H1 (cell line): ENCODE measurements around the gene FGFR2. TPM values are rescaled to one million over a fixed set of nuclear protein-coding genes. Genes with fewer than 3 reads are reported as not detected.

Experiments used
- CHD1 ChIP-seq: IDR thresholded peaks from 2 replicates; pipeline ENCODE4 v1.6.1; 2012; ENCODE audit warnings: low read depth, low read length, improper control_type of control experiment
- EGR1 ChIP-seq: IDR thresholded peaks from 2 replicates; pipeline ENCODE4 v1.6.1; 2011; ENCODE audit warnings: low read depth, low read length, borderline replicate concordance
- JUND ChIP-seq: IDR thresholded peaks from 2 replicates; pipeline ENCODE4 v1.6.1; 2011; ENCODE audit warnings: mild to moderate bottlenecking, improper control_type of control experiment, low read length
- RFX5 ChIP-seq: IDR thresholded peaks from 2 replicates; pipeline ENCODE4 v1.6.1; 2011; ENCODE audit warnings: low read depth, low read length, improper control_type of control experiment, borderline replicate concordance
- polyA plus RNA-seq, 7 experiments: library from polyadenylated mRNA; depleted of rRNA in 3 of 7; stranded (reverse) in 5 of 7; unstranded in 2 of 7; fragments of >200 nt in 5 of 7; fragments of 200-250 nt in 2 of 7; gene quantifications; 1 replicate in 5 of 7; 2 replicates in 1 of 7; 4 replicates in 1 of 7; pipeline versions ENCODE4 v1.2.1 to v1.2.3, GENCODE V29; 2011 to 2013; ENCODE audit warnings: missing spikeins in 2 of 7, mixed read lengths in 2 of 7
- total RNA-seq: library from RNA; stranded (reverse); fragmentation: NEBNext Ultra II Directional; extraction: Animal tissue kit (Norgen Biotek cat#: 25700); gene quantifications from 2 replicates; pipeline ENCODE4 v1.2.1, GENCODE V29; 2021

Gene FGFR2
- total and polyA plus RNA-seq, 2 of the 8 experiments (the other 6 are each of a cell fraction or from before 2014, with no cell fraction given) = 50.2 to 81.2 TPM

GRCh38 chr10:121583857-121584256 lies 14.4 kb downstream of the FGFR2 start (continued):
- no peak for TF ChIP-seq RFX5
- no peak for TF ChIP-seq EGR1
- no peak for TF ChIP-seq CHD1
- TF ChIP-seq JUND = no peak
- TF ChIP-seq, all 59 proteins: peak for 0
